KG1 (cell line): ENCODE measurements around the gene GPR142.
"Not testable (repeated sequence)": the region's sequence is repeated elsewhere in the genome, so short reads cannot be mapped to it uniquely, and the experiment has no call there.

Experiments used
- DNase-seq: peaks from one replicate; lab custom pipeline; 2025; lab: John Stamatoyannopoulos, UW

GPR142 gene

GRCh38 chr17:74393346-74393942 lies 26.1 kb downstream of the GPR142 start:
- no peak for DNase-seq

- DNase-seq, result no peak
These were observed 27.1 kb downstream of the GPR142 start for GRCh38 chr17:74394275-74394950.

- DNase-seq, result no peak
These were observed 27.7 kb downstream of the GPR142 start for GRCh38 chr17:74394977-74395376.

- DNase-seq, result no peak
These were observed 29.3 kb downstream of the GPR142 start for GRCh38 chr17:74396567-74396966.

GRCh38 chr17:74402048-74402447 lies 34.7 kb downstream of the GPR142 start:
- no peak for DNase-seq

GRCh38 chr17:74403512-74404137 lies 36.3 kb downstream of the GPR142 start:
- no peak for DNase-seq

- DNase-seq, result no peak
These were observed 36.9 kb downstream of the GPR142 start for GRCh38 chr17:74404218-74404617.

- DNase-seq, result no peak
These were observed 37.5 kb downstream of the GPR142 start for GRCh38 chr17:74404789-74405188.

- not testable (repeated sequence) for DNase-seq
These were observed 38.0 kb downstream of the GPR142 start for GRCh38 chr17:74405311-74405710.

- DNase-seq, result no peak
These were observed 40.1 kb downstream of the GPR142 start for GRCh38 chr17:74407384-74407783.

- no peak for DNase-seq
These were observed 41.0 kb downstream of the GPR142 start for GRCh38 chr17:74408262-74408661.

- DNase-seq, result no peak
These were observed 41.5 kb downstream of the GPR142 start for GRCh38 chr17:74408815-74409214.

- no peak for DNase-seq
These were observed 42.7 kb downstream of the GPR142 start for GRCh38 chr17:74410001-74410443.

GRCh38 chr17:74412581-74412980 lies 45.3 kb downstream of the GPR142 start:
- DNase-seq, result no peak

- no peak for DNase-seq
These were observed 46.2 kb downstream of the GPR142 start for GRCh38 chr17:74413491-74413890.

- no peak for DNase-seq
These were observed 47.2 kb downstream of the GPR142 start for GRCh38 chr17:74414510-74414909.

- DNase-seq, result no peak
These were observed 48.5 kb downstream of the GPR142 start for GRCh38 chr17:74415608-74416396.

- no peak for DNase-seq
These were observed 50.1 kb downstream of the GPR142 start for GRCh38 chr17:74417178-74418045.

GRCh38 chr17:74419928-74420411 lies 52.7 kb downstream of the GPR142 start:
- DNase-seq, result no peak
